Stimulated activated CD8-positive, alpha-beta memory T cell treated with anti-CD3 and anti-CD28 coated beads, Interleukin-4, amount 100 ng/mL, for 4 hours (primary cell): Measurements from ENCODE around the gene DCTD.

Source experiments
- DNase-seq, 2 donors: peaks; one replicate each; pipeline ENCODE4 v3.0.0-alpha.2; 2020; ENCODE audit warnings: low read depth in 2 of 2, low spot score in 1 of 2

DCTD gene

GRCh38 chr4:182843808-182844325 is 73.3 kb downstream of the DCTD start:
- no peak for DNase-seq

- DNase-seq: no peak
These were observed 74.3 kb downstream of the DCTD start for GRCh38 chr4:182842759-182843390.

GRCh38 chr4:182842104-182842600 is 75.0 kb downstream of the DCTD start:
- DNase-seq: no peak

GRCh38 chr4:182840108-182840507 is 77.1 kb downstream of the DCTD start:
- no peak for DNase-seq
